ENCODE measurements around the gene ABHD17C. TPM values are rescaled to one million over a fixed set of nuclear protein-coding genes. Genes with fewer than 3 reads are reported as not detected.

ABHD17C gene
- total RNA-seq, 4 donors from 2014 or later: 0.63 to 2.4 (median 2.0) TPM

DNA sequence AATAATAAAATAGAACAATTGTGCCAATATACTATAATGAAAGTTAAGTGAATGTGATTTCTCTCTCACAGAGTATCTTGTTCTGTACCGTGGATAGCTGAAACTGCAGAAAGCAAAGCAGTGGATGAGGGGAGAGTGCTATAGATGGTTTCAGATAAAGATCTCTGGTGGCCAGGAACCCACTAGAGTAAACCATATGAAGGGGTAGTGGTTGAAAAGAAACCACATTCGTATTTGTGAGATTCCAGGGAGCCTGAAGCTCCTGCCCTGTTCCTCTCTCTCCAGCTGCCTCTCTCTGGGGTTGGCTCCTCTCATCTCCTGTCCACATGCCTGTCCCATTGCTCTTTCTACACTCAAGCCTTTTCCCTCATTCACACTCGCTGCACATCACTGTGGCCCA, 8.9 kb downstream of the ABHD17C start:
- Histone ChIP-seq H3K4me3 (no peak overlapping the region), H3K36me3 (no peaks in the 10 kb centered on the region), H3K27ac (no peak overlapping the region), H3K27me3 (no peaks in the 10 kb centered on the region), H3K9me3 (no peaks in the 10 kb centered on the region), H3K4me1 (no peaks in the 10 kb centered on the region)
- TF ChIP-seq CTCF (IDR thresholded peaks at IDR 0.05) (no peak), POLR2A (IDR thresholded peaks at IDR 0.05) (no peak), EP300 (IDR thresholded peaks at IDR 0.05) (no peak)
- no peak for DNase-seq (ENCODE audit: low spot score in 2 of 2)
- 85 to 89% methylated on average over 3 of the region's 3 CpGs for WGBS, 2 donors

GRCh38 chr15:80706161-80706560, 11.1 kb downstream of the ABHD17C start:
- WGBS, 2 donors: 67 to 71% methylated on average over 8 of the region's 8 CpGs
- H3K9me3 ChIP-seq: no peaks in the 10 kb centered on the region
- TF ChIP-seq CTCF (IDR thresholded peaks at IDR 0.05): no peak
- no peaks in the 10 kb centered on the region for H3K4me1 ChIP-seq
- no peaks in the 10 kb centered on the region for H3K36me3 ChIP-seq
- no peak overlapping the region for H3K4me3 ChIP-seq
- DNase-seq (ENCODE audit: low spot score in 2 of 2): no peak
- no peak overlapping the region for H3K27ac ChIP-seq
- H3K27me3 ChIP-seq: no peaks in the 10 kb centered on the region

DNA sequence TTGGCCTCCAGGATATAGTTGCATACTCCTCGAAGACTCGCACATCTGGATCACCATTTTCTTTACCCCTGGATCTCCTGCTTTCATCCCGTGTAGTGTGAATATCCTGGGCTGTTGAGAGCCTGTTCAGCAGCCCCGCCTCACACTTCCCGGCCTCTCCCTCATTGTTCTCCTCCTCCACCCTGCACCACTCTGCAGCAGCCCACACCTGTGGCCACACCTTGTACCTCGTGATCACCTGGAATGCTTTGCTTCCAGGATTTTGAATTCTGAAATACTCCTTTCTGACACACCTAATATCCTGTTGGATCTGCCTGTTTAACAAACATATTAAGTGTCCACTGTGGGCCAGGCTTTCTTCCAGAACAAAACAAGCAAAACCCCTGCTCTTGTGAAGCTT, 14.4 kb downstream of the ABHD17C start:
- Histone ChIP-seq H3K4me3 (no peak overlapping the region), H3K27me3 (no peaks in the 10 kb centered on the region), H3K27ac (no peak overlapping the region), H3K4me1 (no peaks in the 10 kb centered on the region), H3K9me3 (no peaks in the 10 kb centered on the region), H3K36me3 (no peaks in the 10 kb centered on the region)
- DNase-seq (ENCODE audit: low spot score in 2 of 2): no peak
- no peak for TF ChIP-seq CTCF (IDR thresholded peaks at IDR 0.05)
- TF ChIP-seq EP300 (IDR thresholded peaks at IDR 0.05): no peak
- no peak for TF ChIP-seq POLR2A (IDR thresholded peaks at IDR 0.05)
- WGBS, 2 donors: 88 to 93% methylated on average over 6 of the region's 6 CpGs

- no peak for DNase-seq (ENCODE audit: low spot score in 2 of 2)
- H3K27me3 ChIP-seq: no peaks in the 10 kb centered on the region
- no peaks in the 10 kb centered on the region for H3K36me3 ChIP-seq
- H3K4me3 ChIP-seq: no peak overlapping the region
- TF ChIP-seq CTCF (IDR thresholded peaks at IDR 0.05) (no peak), EP300 (IDR thresholded peaks at IDR 0.05) (no peak), POLR2A (IDR thresholded peaks at IDR 0.05) (no peak)
- WGBS, 2 donors: 70 to 83% methylated on average over 9 of the region's 9 CpGs
- H3K27ac ChIP-seq: no peak overlapping the region
- no peaks in the 10 kb centered on the region for H3K4me1 ChIP-seq
- H3K9me3 ChIP-seq: no peaks in the 10 kb centered on the region
These were observed 15.8 kb downstream of the ABHD17C start for GRCh38 chr15:80710635-80711554.

DNA sequence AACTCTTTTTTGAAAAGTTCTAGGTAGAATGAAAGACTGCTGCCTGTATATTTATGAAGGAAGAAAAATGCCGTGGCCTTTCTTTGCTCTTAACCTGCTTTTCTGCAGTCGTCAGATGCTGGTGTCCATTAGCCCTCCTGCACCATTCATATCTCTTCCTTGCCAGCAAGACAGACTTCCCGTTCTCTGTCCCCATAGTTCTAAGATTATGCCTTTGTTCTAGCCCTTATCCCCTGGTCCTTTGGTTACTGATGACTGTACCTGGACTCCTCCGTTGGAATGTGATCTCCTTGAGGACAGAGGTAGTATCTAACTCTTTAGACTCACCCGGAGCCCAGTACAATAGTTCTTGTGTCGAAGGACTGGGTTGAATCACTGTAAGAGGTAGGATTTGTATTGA, 16.8 kb downstream of the ABHD17C start:
- Histone ChIP-seq H3K4me1 (no peaks in the 10 kb centered on the region), H3K36me3 (no peaks in the 10 kb centered on the region), H3K9me3 (no peaks in the 10 kb centered on the region), H3K4me3 (no peak overlapping the region), H3K27me3 (no peaks in the 10 kb centered on the region), H3K27ac (no peak overlapping the region)
- TF ChIP-seq CTCF (IDR thresholded peaks at IDR 0.05) (no peak), EP300 (IDR thresholded peaks at IDR 0.05) (no peak), POLR2A (IDR thresholded peaks at IDR 0.05) (no peak)
- no peak for DNase-seq (ENCODE audit: low spot score in 2 of 2)
- WGBS, 2 donors: 81 to 86% methylated on average over 6 of the region's 6 CpGs

All from tibial nerve (tissue), 4 donors.